CD4-positive, alpha-beta T cell treated with Interleukin-12 subunit alpha and Interleukin-12 subunit beta, for 1 hour (primary cell): Measurements from ENCODE around the gene TRAF1.
A peak's percentile ranks its signal among the peaks of the same experiment; 100 is the strongest.

ENCODE experiments used
- DNase-seq: peaks from one replicate; pipeline ENCODE4 v3.0.0-alpha.2; 2020

TRAF1 gene

DNA sequence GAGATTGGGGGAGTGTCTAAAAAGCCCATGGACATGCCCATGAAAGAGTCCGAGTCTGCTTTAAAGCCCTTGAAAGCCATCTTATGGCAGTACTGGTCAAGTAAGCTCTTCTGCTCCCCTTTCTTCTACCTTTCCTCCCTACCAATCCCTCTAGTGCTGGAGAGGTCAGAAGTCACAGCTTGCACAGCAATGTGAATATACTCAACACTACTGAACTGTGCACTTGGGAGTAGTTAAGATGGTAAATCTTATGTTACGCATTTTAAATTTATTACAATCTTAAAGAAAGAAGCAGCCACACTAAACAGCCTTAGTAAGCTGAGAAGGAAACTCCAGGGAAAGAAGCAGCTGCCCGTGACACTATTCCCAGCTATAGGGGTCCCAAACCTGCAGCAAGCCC lies 12.3 kb upstream of the TRAF1 start:
- no peak for DNase-seq

DNA sequence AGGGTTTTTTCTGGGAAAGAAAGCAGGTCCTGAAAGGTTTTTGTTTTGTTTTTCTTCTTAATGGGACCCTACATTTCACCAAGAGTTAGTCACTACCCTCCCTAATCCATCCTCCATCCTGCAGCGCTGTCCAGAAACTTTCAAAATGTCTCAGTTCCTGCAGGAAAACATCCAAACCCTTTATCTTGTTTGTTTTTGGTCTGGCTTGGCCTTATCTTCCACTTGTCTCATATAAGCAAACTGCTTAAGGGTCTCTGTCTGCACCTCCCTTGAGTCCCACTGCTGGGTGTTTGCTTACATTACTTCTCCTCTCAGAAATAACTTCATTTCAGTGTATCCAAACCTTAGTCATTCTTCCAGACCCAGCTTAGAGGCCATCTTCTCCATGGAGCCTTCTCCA lies 11.0 kb upstream of the TRAF1 start:
- DNase-seq, result no peak

DNA sequence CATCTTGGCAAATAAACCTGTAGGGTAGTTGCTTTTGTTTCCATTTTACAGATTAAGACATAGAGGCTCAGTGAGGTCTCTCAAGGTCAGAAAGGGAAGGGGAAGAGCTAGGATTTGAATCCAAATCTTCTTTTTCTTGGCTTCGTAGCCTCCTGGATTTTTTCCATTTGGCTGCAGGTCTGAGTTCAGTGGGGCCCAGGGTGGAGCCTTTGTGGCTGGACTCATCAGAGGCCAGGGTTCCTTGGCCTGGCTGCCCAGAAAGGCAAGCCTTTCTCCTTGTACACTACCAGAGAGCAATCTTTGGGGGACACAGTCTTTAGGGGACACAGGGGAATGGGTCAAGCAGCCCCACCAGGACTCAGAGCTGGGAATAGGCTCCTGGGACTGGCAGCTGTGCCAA lies 10.5 kb upstream of the TRAF1 start:
- DNase-seq, result no peak

DNA sequence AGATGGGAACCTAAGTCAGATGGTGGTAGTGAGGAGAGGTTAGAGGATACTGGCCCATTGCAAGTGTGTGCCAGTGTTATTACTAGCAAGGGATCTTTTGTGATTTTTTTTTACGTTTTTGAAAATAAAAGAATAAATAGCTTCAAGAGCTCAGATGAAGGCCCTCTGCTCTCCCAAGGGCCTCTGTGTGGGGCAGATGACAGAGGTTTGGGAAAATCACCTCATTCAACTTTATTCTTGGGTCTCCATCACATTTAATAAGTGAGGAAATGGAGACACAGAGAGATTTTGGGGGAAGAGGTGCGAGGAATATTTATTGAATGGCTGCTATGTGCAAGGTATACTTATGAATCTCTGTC lies 10.1 kb upstream of the TRAF1 start:
- DNase-seq, result no peak

DNA sequence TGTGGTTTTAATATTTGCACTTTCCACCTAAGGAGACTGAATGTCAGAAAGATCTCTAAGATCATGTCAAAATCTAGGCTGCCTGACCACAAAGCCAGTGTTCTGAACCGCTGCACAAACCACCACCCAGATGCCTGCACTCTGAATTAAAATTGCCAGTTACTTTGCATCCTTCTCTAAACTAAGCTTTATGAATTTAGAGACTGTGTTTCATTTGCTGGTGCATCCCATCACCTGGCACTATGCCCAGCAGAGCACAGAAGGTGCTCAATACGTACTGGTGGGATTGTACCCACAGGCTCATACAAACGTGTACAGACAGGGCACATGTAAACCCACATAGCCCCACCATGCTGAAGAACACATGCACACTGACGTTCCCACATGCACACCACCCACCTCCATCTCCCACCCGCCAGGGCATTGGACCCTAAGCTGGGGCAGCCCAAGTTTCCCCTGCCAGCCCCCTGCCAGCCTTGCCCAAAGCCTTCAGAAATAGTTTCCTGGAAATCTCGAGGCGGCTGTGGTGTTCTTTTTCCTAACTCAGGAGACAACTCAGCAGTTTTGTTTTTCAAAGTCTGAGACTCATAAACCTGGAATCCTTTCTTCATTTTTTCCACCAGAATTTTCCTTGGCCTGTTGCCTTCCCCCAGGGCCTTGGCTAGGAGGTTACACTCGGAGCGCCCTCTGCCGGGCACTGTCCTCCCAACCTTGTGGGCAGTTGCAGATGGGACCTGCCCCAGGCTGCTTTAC lies 9.6 kb upstream of the TRAF1 start:
- DNase-seq, result peak; percentile 87

DNA sequence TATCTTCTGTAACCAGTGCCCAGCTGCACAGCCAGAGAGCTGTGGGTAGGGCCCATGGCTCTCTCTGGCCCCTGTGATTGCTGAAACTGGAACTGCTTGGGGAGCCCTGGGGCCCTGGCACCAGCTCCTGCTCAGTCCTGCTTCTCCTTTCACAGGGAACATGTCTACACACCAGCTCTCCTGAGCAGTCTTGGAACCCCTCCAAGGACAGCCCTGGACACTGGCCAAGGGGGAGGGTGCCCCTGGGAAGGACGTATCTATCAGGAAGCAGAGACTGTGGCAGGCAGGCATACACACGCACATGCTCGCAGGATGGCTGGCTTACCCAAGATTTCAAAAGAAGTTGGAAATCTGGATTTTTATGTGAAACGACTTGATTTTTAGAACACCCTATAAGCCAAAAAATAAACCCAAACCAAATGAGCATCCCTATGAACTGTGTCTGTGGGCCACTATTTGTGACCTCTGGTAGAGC lies 8.8 kb upstream of the TRAF1 start:
- DNase-seq, result peak; percentile 38

DNA sequence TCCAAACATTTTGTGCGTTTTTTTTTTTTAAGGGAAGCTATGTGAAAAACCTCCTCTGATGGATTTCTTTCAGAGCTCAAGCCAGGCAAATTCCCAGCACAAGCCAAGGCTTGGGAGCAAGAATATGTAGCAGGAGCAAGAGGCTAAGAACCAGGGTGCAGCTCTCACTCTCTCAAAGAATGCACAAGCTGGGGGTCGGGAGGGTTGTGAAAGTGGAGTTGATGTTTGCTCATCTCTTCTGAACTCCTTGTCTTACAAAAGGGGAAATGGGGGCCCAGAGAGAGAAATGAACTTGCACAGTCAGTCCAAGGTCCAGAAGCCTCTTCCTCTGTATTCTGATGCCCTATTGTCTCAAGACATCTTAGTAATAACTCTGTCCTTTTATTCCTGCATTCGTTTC lies 7.7 kb upstream of the TRAF1 start:
- DNase-seq, result no peak

DNA sequence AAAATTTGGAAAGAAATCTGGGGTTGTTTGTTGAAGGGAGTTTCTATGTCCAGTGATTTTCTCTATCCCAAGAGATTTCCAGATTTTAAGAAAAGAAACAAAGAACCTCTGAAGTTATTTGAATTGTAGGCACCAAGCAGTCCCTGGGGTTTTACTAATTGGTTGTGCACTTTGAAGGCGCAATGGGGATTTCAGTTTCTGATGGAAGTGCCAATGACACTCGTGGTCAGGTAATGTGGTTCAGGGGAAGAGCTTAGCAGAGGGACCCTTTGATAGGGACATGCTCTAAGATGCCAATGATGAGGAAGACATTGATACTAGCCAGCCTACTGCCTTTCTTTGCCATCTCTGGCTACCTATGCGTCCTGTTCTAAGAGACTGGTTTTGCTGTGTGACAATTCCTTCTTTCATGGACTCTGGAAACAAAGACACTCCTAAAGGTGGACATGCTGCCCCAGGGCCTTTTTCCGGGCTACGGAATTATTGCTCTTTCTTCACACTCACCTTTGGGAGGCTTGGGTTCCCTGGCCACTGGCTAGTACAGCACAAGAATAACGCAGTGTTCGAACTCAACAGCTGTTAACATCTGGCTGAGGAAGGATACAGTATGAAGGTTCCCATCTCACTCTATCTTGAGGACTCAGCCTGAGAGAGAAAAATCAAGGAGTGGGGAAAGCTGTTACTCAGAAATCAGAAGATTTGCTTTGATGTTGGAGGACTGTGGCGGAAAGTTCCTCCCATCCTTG lies 6.9 kb upstream of the TRAF1 start:
- no peak for DNase-seq

DNA sequence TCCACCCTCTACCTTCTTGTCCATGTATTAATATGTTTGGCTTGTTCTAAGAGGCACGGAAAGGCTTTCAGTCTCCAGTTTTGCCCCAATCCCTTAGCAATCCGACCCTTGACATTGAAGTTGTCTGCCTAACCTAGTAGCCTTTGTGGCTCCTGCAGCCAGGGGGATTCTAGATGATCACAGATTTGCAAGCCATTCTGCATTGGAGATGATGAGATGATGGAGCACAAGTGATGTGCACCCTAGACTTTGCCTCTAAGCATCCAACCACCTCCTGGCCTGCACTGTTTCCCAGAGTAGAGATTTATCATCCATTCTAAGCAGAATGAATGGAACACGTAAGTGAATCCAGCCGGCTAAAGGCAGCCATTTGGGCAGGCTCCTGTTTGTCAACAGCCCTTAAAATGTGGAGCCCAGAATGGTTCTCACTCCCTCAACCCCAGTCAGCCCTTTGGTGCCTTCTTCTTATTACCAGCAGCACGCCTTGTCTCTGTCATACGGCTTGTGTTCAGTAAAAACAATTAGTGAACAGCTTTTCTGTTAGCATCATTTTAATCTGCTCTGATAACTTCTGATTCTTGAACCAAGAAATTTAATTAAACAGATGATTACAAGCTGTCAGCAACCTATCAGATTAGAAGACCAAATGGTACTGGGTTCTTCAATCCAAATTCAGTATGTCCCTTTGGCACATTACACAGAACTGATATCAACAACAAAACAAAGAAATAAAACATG lies 5.7 kb upstream of the TRAF1 start:
- DNase-seq, result peak; percentile 38

DNA sequence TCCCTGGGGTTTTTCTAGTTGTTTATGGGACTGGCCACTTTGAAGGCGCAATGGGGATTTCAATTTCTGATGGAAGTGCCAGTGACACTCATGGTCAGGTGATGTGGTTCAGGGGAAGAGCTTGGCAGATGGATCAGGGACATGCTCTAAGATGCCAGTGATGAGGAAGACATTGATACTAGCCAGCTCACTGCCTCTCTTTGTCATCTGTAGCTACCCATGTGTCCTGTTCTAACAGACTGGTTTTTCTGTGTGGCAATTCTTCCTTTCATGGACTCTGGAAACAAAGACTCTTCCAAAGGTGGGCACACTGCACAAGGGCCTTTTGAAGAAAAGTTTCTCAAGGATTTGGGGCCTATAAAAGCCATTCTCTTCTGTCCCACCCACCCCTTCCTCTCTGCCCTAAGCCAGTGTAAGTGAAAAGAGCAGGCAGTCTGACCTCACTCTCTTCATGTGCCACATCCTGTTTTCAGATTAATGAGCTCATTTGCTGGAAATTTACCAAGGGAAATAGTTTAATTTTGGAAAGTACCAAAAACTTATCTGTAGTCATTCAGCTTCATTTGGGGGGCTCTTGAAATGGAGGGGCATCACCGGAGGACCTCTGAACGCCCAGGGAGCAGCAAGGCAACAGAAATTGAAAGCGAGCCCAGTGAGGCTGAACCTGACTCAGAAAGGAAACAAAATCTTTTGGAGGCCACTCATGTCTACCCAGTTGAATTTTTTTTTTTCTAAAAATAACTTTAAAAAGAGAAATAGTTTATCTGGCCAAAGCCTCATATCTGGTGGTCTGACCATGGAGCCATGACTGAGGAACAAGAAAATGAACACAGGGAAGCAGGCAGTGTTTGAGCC lies 4.9 kb upstream of the TRAF1 start:
- DNase-seq, result peak; percentile 87

DNA sequence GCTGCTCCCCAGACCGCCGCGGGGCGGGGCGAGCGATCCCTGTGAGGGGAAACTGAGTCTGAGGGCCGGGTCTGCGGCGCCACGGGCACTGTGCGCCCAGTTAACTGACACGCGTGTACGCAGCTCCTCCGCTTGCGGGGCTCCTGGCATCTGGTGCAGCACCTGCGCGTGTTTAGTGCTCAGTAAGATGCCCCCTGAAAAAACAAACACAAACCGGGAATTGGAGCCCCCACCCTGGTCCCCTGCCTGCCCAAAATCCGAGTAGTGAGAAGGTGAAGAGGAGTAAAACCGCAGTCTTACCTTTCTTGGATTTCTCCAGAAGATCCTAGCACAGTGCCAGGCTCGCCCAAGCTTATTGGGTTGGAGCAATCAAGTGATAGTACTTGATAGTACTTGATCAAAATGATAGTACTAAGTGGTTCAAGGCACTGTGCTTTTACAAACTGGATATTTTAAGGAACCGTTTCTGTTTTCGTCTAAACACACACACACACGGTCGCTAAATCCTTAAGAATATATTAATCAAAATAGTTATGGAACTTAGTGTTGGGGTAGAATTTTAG lies 2.7 kb upstream of the TRAF1 start:
- no peak for DNase-seq

DNA sequence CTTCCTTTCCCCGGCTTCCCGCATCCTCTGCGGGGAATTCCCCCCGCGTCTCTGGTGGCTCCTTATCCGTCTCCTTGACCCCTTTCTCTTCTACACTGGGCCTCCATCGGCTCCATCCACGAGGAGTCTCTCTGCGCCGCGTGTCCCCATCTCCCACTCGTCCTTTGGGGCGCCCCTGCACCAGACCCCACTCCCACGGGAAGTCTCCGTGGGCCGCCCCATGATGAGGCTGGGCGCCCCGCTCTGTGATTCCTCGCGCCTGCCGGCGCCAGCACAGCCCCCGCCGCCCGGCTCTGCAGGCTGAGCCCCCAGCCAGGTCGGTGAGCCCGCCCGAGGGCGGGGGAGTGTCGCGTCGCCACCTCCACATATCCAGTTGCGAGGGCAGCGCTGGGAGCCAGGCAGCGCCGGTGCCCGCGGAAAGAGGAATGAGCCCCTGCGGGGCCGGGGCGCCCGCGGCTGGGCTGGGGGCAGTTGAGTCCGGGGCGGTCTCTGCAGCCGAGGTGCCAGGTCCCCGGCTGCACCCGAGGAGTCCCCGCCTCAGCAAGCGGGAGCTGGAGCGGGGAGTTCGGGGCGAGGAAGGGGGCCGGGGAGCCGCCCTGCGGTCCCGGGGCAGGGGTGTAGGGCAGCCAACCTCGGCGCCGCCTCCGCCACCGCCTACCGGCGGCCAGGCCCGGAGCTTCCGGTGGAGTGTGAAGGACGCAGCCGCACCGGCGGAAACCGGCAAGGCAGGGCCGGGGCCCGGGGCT lies 2.1 kb upstream of the TRAF1 start:
- peak; percentile 85 for DNase-seq

DNA sequence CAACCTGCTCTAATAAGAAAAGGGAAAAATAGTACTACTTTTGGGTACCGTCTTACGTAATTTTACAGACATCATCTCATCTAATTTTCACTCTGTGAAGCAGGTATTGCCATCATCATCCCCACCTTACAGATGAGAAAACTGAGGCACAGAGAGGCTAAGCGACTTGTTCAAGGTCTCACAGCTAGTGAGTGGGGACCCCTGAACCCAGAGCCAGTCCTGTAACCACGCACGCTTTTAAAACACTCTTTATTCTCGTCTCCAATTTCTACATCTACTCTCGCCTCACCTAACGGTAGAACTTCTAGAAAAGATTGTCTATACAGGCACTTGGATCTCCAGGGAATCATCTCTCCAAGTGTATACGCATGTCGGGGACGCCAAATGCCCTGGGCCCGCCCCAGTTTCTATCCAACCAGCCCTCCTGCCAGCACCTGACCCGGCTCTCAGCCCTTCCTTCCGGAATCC lies 1.5 kb upstream of the TRAF1 start:
- DNase-seq, result peak; percentile 72

DNA sequence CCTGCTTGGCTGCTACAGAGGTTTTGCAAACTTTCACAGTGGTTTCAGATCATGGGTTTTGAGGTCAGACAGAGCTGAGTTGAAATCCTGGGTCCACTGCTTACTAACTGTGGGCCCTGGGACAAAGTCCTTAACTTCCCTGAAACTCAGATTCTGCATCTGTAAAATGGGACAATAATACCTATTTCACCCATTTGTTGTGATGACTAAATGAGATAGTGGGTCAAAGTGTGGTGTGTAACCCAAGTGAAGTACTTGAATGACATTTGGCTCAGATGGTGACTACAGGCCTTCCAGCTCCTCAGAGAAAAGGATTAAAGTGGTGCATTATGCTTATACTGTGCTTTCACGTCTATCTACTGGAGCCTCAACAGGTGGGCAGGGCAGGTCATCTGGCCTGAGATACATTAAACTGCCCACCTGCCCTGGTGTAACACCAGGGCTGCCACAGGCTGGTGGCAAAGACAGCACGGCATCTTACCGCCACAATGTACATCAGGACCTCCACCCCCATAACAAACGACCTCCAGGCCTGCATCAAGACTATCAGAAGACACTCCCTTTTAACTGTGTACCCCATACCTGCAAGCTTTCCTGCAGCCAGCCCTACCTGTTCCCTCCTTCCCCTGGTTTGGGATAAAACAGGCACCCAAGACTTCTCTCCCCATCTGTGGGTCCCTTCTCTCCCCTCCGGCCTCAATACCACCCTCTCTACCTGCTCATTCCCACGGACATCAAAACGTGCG lies 846 bp upstream of the TRAF1 start:
- DNase-seq, result peak; percentile 38

DNA sequence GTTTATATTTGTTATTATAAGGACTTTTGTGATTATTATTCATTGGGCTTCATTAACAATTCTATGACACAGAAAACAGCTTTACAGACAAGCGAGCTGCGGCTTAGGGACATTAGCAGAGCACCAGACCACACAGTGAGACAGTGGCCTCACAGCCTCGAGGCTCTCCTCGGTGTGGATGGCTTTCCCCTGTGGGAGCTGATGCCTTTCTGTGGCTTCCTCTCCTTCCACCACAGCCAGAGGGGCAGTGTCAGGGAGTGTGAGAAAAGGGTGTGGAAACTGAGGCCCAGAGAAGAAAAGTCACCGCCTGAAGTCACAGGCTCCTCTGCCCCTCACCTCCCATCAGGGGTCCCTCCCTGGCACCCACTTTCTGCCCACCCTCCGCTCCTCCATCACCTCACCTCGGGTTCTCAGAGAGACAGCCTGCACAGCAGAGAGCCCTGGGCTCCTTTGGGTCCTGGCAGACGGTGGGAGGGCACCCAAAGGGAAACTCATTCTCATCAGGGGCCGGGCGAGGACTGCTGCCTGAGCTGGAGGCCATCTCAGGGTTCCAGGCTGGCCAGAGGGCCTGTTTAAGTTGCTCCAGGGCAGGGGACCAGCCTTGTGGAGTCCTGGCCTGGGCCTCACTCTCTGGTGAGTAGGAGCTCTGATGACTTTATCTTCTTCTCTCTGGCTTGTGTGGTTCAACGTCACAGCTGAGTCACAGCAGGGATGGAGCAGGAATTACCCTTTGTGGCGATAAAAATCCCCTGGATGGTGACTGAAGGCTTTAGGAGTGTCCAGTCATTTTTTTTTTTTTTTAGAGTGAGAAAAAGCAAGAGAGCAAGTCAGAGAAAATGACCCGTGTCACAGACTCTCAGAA lies 830 bp downstream of the TRAF1 start:
- DNase-seq, result peak; percentile 91

DNA sequence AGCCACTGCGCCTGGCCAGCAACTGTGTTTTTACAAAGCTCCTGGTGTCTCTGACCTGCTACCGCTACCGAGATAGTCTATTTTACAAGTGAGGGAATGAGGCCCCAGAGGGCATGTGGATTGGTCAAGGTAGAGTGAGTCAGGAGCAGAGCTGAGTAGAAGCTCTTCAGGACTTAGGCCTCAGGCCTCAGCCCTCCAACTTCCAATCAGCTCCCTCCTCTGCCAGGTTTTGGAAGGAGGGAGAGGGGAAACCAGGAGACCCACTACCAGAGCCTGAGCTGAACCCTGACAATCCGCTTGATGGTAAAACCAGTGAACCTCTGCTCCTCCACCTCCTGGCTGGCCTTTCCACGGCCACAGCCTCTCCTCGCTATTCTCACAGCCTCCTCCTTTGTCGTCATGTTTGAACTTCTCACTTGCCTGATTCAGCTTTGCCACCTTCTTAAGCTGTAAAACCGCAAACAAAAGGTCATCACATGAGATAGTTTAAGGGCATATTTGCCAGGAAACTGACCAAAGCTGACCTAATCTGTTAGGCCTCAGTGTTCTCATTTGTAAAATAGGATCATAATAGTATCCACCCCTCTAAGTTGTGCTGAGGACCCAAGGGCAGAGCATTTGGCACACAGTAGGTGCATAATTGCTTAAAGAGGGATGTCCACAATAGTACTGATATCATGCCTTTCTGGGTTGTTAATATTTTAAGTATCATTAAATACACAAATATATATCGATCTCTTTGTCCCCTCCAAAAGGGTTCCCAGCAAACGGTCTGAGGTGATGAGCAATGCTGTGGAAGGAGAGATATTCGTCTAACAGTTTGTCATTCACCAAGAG lies 1.7 kb downstream of the TRAF1 start:
- peak; percentile 66 for DNase-seq

DNA sequence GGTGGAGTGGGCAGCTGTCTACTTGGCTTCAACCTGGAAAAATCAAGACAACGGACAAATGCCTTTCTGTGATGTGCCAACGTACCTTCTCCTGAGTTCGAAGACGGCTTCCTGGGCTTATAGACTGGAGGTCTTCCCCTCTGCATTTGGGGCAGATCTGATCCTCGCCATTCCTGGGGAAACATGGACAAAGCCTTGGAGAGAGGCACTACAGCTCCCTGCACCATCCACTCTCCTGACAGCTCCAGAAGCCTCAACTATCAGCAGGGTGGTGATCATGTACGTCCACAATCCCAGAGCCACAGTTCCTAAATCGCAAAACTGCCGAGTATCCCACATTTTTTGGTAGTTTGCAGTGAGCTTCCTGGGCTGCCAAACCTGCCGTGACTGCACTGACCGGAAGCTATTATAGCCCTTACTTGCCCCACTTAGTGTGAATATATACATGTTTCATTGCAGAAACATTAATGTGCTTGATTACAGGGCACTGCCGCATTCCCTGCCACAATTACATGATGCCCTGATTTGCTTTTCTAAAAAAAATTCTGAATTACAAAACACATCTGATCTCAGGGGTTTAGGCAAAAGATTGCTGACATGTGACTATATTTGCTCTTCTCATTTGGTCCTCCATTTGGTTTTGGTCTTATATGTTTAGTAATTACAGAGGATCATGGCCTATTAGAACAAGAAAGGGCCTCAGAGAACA lies 2.8 kb downstream of the TRAF1 start:
- DNase-seq, result peak; percentile 26
